ENCODE data around the gene RXYLT1. TPM values are rescaled to one million over a fixed set of nuclear protein-coding genes. Genes with fewer than 3 reads are reported as not detected.
"Not testable (repeated sequence)": the region's sequence is repeated elsewhere in the genome, so short reads cannot be mapped to it uniquely, and the experiment has no call there.

RXYLT1 gene, protein sequence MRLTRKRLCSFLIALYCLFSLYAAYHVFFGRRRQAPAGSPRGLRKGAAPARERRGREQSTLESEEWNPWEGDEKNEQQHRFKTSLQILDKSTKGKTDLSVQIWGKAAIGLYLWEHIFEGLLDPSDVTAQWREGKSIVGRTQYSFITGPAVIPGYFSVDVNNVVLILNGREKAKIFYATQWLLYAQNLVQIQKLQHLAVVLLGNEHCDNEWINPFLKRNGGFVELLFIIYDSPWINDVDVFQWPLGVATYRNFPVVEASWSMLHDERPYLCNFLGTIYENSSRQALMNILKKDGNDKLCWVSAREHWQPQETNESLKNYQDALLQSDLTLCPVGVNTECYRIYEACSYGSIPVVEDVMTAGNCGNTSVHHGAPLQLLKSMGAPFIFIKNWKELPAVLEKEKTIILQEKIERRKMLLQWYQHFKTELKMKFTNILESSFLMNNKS
- total RNA-seq, result 27.7 and 34.3 TPM in 2 replicates
- polyA plus RNA-seq (2012), result 14.5 TPM

DNA sequence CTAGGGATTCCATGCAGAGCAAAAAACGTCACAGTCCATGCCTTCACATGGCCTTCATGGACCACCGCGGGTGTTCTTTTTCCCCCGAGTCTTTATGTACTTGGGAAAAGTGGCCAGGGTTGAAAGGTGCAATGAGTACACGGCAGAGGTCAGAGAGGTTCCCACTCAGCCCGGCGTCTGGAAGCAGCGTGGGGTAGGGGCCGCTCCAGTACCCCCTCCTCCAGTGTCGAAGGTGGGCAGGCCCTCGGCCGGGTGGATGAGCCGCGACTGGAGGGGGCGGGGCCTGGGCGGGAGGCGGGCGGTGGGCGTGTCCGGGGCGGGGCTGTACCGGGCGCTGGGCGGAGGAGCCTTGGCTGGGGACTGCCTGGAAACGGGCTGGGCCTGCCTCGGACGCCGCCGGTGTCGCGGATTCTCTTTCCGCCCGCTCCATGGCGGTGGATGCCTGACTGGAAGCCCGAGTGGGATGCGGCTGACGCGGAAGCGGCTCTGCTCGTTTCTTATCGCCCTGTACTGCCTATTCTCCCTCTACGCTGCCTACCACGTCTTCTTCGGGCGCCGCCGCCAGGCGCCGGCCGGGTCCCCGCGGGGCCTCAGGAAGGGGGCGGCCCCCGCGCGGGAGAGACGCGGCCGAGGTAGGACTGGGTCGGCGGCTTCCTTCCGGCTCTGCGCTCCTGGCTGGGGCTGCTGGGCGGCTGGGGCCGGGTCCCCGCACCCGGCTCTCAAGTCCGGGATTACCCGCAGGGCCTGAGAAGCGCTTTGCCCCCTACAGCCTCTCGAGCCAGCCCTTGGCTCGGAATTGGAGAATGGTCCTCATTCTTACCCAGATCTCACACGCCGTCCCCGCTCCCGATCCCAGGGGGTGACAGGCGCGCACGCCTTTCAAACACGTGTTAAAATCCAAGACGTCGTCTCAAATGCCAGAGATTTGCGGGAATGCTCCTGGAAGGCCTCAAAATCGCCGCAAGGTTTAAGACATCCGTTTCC, at the start of gene RXYLT1:
RXYLT1 (plus strand) TSS at position 412 of the 984 bp plus-strand sequence; CDS start at position 464, 52 bp downstream.
- peak; percentile 83 for DNase-seq (ENCODE audit: low read depth)

DNA sequence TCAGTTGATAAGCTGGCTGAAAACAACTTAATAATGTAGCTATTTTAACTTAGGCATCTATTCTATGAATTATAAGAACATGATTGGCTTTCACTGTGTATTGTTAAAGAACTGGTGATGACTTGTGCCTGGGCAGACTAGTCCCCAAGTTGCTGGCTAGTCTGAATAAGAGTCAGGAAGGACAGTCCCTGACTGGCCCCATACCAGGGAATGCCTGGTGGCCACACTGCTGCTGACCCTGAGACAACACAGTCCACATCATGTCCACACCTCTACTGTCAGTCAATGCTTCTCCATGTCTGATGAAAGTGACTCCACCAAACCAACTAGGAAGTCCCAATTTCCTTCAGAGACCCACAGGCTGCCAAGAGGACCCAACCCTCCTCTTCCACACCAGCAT, 46.9 kb upstream of the RXYLT1 start:
- not testable (repeated sequence) for DNase-seq (ENCODE audit: low read depth)

GRCh38 chr12:63733585-63733984, 46.1 kb upstream of the RXYLT1 start:
- not testable (repeated sequence) for DNase-seq (ENCODE audit: low read depth)

- not testable (repeated sequence) for DNase-seq (ENCODE audit: low read depth)
Observed at GRCh38 chr12:63740551-63740950, 39.2 kb upstream of the RXYLT1 start.

DNA sequence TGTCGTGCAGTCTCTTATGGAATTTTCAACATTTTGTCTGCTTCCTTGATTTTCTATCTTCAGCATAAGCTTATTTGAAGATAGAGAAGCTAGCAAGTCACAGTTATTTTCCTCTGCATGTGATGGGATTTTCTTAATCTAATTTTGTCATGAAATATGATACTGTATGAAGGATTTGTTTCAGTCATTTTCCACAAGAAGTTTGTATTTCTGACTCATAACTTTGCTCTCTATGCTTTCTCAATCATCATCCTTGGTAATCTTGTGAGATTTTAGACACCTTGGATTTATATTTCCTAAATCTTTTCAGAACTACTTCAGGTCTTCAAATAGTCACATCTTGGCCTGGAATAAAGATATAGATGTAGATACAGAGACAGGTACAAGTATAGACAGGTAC, 38.3 kb upstream of the RXYLT1 start:
- peak; percentile 8 for DNase-seq (ENCODE audit: low read depth)

- peak; percentile 17 for DNase-seq (ENCODE audit: low read depth)
Observed at GRCh38 chr12:63744110-63744509, 35.6 kb upstream of the RXYLT1 start.

- not testable (repeated sequence) for DNase-seq (ENCODE audit: low read depth)
Observed at GRCh38 chr12:63746470-63746869, 33.2 kb upstream of the RXYLT1 start.

DNA sequence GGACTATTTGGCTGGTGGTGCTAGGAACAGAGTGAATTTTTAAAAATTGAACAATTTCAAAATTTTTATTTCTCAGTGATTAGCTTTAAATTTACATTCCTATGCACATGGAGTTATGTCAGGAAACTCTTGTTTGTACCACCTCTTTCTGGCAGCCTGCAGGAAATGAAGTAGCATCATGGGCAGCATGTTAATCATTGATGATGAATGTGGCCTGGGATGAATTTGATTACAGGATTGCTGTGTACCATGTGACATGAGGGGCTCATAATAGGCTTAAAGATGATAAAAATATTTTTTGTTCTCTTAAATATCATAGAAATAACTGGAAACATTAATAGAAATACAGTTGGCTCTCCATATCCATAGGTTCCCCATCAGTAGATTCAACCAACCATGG, 32.6 kb upstream of the RXYLT1 start:
- DNase-seq (ENCODE audit: low read depth), result not testable (repeated sequence)

DNA sequence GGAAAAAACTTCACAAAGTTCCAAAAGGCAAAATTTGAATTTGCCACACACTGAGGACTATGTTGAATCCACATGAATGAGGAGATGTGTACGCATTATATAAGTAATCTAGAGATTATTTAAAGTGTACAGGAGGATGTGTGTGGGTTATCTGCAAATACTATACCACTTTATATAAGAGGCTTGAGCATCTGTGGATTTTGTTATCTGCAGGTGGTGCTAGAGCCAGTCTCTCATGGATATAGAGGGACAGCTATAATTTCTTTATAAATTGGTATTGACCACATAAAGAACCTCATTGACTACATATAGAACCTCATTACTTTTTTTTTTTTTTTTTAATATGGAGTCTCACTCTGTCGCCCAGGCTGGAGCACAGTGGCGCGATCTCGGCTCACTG, 32.2 kb upstream of the RXYLT1 start:
- no peak for DNase-seq (ENCODE audit: low read depth)

DNA sequence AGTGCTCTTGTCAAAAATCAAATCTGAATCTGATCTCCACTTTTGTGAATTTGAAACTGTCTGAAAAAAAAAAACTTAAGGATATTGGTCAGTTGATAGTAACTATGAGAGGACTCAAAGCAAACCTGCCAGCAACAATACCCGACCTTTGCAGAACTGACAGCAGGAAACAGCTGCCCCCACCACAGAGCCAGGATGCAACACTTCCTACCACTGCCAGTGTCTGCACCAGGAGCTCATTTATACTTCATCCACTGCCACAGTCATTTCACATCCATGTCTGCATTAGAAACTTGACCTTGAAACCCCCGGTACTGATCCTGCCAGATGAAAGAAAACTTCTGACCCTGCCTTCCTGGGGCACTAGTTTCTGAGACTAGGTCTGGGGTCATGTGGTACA, 27.4 kb upstream of the RXYLT1 start:
- DNase-seq (ENCODE audit: low read depth), result peak; percentile 13

GRCh38 chr12:63752841-63753240, 26.9 kb upstream of the RXYLT1 start:
- no peak for DNase-seq (ENCODE audit: low read depth)

DNA sequence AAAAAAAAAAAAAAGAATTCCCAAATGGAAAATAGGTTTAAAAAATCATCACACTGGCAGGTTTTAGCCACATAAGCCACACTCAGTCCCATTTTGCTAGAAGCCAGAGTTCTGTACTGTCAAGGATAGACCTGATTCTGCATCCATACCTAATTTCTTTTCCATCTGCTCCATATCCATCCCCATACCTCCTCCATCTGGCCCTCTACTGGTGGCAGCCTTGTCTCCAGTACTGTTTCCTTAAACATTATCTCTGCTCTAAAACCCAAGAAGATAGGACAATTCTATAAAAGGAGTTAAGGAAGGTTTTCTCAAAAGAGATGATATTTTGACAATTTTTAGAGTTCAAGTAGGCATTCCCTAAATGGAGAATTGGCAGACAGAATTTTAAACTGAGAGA, 26.0 kb upstream of the RXYLT1 start:
- DNase-seq (ENCODE audit: low read depth), result no peak

- DNase-seq (ENCODE audit: low read depth), result no peak
Observed at GRCh38 chr12:63764481-63764880, 15.2 kb upstream of the RXYLT1 start.

DNA sequence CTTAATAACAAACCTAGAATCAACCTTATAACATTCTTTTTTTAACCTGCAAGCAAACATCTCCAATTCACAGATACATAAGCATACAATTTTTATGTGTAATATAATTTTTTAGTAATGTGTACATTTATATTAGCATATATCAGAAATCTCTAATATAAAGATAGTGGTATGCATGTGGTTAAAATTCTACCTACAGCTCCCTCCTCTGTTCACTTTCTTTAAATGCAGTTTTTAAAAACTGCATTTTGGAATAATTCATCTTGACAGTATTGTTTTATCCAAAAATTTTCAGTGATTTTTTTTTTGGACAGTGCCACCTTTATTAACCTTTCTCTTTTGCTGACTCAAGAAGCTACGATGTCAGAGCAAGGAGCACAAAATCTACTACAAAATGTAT, 13.2 kb upstream of the RXYLT1 start:
- no peak for DNase-seq (ENCODE audit: low read depth)

GRCh38 chr12:63770375-63770774, 9.3 kb upstream of the RXYLT1 start:
- no peak for DNase-seq (ENCODE audit: low read depth)

- no peak for DNase-seq (ENCODE audit: low read depth)
Observed at GRCh38 chr12:63777340-63777739, 2.4 kb upstream of the RXYLT1 start.

DNA sequence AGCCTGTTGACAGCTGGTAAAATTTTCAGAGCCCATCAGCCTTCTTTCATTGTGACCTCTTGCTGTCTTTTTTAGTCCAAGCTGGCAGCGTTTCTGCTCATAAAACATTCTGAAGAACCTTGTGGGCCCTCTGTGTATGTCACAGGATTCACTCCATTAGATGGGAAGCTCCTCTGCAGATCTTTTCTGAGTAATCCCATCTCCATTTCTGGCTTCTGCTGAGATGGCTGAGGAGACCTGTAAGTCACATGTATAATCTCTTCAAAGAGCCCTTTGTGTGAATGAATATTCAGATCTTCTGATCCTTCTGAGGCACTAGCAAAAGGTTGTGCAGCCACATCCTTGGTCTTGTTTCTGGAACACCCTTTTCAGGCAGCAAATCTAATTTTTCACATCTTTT, 2.8 kb downstream of the RXYLT1 start:
- no peak for DNase-seq (ENCODE audit: low read depth)

- DNase-seq (ENCODE audit: low read depth), result no peak
Observed at GRCh38 chr12:63787306-63787705, 7.6 kb downstream of the RXYLT1 start.

DNA sequence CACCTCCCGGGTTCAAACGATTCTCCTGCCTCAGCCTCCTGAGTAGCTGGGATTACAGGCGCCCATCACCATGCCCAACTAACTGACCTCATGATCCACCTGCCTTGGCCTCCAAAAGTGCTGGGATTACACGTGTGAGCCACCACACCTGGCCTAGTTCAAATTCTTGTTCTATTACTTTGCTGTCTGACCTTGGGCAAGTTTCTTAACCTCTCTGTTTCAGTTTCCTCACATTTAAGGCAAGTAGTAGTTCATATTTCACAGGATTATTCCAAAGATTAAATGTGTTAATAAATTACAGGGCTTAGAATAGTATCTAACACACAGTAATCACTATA, 10.9 kb downstream of the RXYLT1 start:
- no peak for DNase-seq (ENCODE audit: low read depth)

GRCh38 chr12:63792338-63792737, 12.6 kb downstream of the RXYLT1 start:
- no peak for DNase-seq (ENCODE audit: low read depth)

- no peak for DNase-seq (ENCODE audit: low read depth)
Observed at GRCh38 chr12:63795032-63795687, 15.5 kb downstream of the RXYLT1 start.
